Testis (tissue), 3 donors: Measurements from ENCODE around the gene NTMT1. TPM values are rescaled to one million over a fixed set of nuclear protein-coding genes. Genes with fewer than 3 reads are reported as not detected.
"Not testable (repeated sequence)": the region's sequence is repeated elsewhere in the genome, so short reads cannot be mapped to it uniquely, and the experiment has no call there.

Experiments
- DNase-seq: peaks from one replicate; pipeline ENCODE4 v3.0.0-alpha.2; 2019
- H3K27ac ChIP-seq, 2 donors: fragments of 200-600 bp; sonication (generic); one replicate each; pipeline ENCODE4 v1.5.1; 2019
- H3K27me3 ChIP-seq: fragments of 200-600 bp; sonication (generic); one replicate; pipeline ENCODE4 v1.5.1; 2019
- H3K36me3 ChIP-seq: fragments of 200-600 bp; sonication (generic); one replicate; pipeline ENCODE4 v1.5.1; 2017; ENCODE audit warnings: low read depth; ENCODE audit errors: missing control alignments
- H3K4me1 ChIP-seq: fragments of 200-600 bp; sonication (generic); one replicate; pipeline ENCODE4 v1.5.1; 2019
- H3K4me3 ChIP-seq, 2 donors: fragments of 200-600 bp; sonication (generic); one replicate each; pipeline ENCODE4 v1.5.1; 2017 to 2019
- H3K9me3 ChIP-seq: fragments of 200-600 bp; sonication (generic); one replicate; pipeline ENCODE4 v1.5.1; 2017
- POLR2A ChIP-seq: fragments of 450-650 bp; IDR thresholded peaks from one replicate; pipeline ENCODE4 v1.6.1; 2017; ENCODE audit warnings: antibody characterized with exemption, mild to moderate bottlenecking, moderate library complexity
- WGBS, 2 donors: methylation state at CpG; one replicate each; pipeline ENCODE4 v1.1.5; 2018; 5-methylcytosine and 5-hydroxymethylcytosine counted together
- intact Hi-C: fragments of 100-400 bp; cut with DNase I; formaldehyde crosslinking; loops from one replicate; pipeline ENCODE4 v1.15.1; 2023; ENCODE audit warnings: low total_unique reads
- polyA plus RNA-seq: library from polyadenylated mRNA; stranded (reverse); fragments of 350-450 nt; fragmentation: Illumina TruSeq; extraction: RNeasy Lipid Tissue Mini Kit (QIAGEN cat#74804); gene quantifications from one replicate; pipeline ENCODE4 v1.2.3, GENCODE V29; 2014; ENCODE audit warnings: low read depth, low replicate concordance; ENCODE audit not compliant: insufficient read depth
- total RNA-seq, 2 donors: library from RNA; depleted of rRNA; stranded (reverse); fragments of >200 nt; gene quantifications; one replicate each; pipeline ENCODE4 v1.2.3, GENCODE V29; 2016
- TF ChIP-seq, protein P1 (sequence below), 3 experiments: fragments of 450-650 bp in 2 of 3; fragments of 200-600 bp in 1 of 3; sonication (generic) in 1 of 3; IDR thresholded peaks; one replicate each; pipeline ENCODE4 v1.5.1; 2016 to 2019; ENCODE audit warnings: antibody characterized with exemption in 3 of 3, mild to moderate bottlenecking in 2 of 3, moderate library complexity in 1 of 3

The NTMT1 gene
- total and polyA plus RNA-seq, 3 donors from 2014 or later, result 71.8 to 189 (median 82.6) TPM

DNA sequence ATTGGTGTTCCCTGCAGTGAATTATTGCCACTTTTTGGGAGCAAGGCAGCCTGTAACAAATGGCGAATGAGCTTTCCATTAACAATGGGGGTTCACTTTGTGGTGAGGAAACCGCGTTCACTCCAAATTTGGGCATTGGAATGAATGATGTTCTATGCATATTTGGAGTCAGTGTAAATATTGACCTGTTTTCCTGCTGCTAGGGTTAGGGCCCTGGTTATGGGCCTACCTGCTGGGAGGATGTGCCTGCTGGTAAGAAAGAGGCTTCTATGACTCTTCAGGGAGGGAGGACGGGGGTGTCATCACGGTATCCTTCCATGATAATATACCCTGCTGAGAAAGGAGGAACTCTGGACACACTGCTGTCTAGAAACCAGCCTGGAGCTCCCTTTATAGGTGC lies 34.0 kb upstream of the NTMT1 start:
- 83 to 92% methylated on average over 5 of the region's 5 CpGs for WGBS, 2 donors
- no peak for DNase-seq
- intact Hi-C loops, result no loop called here
- Histone ChIP-seq H3K4me1 (peaks cover 13% of the 10 kb centered on the region), H3K9me3 (no peaks in the 10 kb centered on the region), H3K27me3 (no peaks in the 10 kb centered on the region), H3K36me3 (no peaks in the 10 kb centered on the region), H3K4me3 (no peak overlapping the region), H3K27ac (no peak overlapping the region)
- TF ChIP-seq POLR2A, result no peak
- TF ChIP-seq, protein P1, sequence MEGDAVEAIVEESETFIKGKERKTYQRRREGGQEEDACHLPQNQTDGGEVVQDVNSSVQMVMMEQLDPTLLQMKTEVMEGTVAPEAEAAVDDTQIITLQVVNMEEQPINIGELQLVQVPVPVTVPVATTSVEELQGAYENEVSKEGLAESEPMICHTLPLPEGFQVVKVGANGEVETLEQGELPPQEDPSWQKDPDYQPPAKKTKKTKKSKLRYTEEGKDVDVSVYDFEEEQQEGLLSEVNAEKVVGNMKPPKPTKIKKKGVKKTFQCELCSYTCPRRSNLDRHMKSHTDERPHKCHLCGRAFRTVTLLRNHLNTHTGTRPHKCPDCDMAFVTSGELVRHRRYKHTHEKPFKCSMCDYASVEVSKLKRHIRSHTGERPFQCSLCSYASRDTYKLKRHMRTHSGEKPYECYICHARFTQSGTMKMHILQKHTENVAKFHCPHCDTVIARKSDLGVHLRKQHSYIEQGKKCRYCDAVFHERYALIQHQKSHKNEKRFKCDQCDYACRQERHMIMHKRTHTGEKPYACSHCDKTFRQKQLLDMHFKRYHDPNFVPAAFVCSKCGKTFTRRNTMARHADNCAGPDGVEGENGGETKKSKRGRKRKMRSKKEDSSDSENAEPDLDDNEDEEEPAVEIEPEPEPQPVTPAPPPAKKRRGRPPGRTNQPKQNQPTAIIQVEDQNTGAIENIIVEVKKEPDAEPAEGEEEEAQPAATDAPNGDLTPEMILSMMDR (IDR thresholded peaks at IDR 0.05), result no peak

DNA sequence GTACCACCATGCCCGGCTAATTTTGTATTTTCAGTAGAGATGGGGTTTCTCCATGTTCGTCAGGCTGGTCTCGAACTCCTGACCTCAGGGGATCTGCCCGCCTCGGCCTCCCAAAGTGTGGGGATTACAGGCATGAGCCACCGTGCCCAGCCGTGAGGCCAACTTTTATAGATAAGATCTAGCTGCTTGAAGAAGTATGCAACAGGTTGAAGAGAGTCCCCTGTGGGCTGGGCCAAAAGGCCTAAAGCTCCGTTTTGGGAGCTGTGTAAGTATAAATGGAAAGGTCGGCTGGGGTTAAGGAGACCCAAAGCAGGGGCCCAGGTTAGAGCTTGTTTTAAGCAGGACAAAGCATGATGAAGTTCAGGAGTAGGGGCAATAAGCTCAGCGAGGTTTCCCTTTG lies 33.2 kb upstream of the NTMT1 start:
- H3K27me3 ChIP-seq, H3K4me3 ChIP-seq, H3K9me3 ChIP-seq, H3K36me3 ChIP-seq, intact Hi-C loops, H3K27ac ChIP-seq, DNase-seq: not testable (repeated sequence)
- WGBS, 2 donors, result 85 to 89% methylated on average over 10 of the region's 10 CpGs
- peaks cover 21% of the 10 kb centered on the region for H3K4me1 ChIP-seq

DNA sequence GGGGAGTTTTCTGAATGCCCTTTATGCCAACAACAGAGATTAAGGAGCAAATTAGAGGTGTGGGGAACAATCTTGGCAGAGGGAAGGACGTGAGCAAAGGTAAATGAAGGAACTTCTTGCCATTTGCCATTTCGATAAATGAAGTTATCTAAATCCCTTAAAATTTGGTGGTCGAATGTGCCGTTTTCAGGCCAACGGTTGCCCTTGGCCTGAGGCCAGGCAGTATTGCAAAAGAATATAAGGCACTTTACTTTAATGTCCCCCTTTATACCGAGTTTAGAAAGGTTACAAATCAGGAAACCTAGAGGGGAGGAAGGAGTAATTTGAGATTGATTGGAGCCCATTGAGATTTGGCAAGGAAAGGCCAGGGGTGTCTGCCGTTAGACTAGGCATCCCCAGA lies 31.3 kb upstream of the NTMT1 start:
- TF ChIP-seq, protein P1 (IDR thresholded peaks at IDR 0.05), result no peak
- no peak for TF ChIP-seq POLR2A
- Histone ChIP-seq H3K27ac (no peak overlapping the region), H3K36me3 (no peaks in the 10 kb centered on the region), H3K4me1 (peaks cover 21% of the 10 kb centered on the region), H3K4me3 (no peak overlapping the region), H3K27me3 (no peaks in the 10 kb centered on the region), H3K9me3 (no peaks in the 10 kb centered on the region)
- intact Hi-C loops, result no loop called here
- 71 to 72% methylated on average over 7 of the region's 7 CpGs for WGBS, 2 donors
- no peak for DNase-seq

DNA sequence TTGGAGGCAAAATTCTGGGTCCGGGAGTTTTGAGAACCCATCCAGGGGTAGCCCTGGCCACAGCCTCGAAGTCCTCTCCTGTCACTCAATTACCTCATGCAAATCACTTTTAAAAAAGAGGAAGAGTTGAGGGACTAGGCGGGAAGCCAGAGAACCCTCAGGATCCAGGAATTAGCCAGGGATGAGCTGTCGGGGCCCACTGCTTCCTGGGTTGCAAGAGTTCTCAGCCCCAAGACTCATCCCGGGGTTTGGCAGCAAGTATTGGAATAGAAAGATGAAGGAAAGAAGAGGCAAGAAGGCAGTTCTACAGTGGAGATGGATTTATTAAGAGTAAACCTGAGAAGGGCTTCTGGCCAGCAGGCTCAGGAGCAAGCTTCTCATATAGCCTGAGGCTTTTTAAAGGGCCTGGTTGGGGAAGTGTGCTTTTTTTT lies 30.6 kb upstream of the NTMT1 start:
- no peak for DNase-seq
- Histone ChIP-seq H3K36me3 (no peaks in the 10 kb centered on the region), H3K27me3 (no peaks in the 10 kb centered on the region), H3K4me1 (peaks cover 21% of the 10 kb centered on the region), H3K9me3 (no peaks in the 10 kb centered on the region), H3K27ac (no peak overlapping the region), H3K4me3 (no peak overlapping the region)
- intact Hi-C loops, result no loop called here
- 67 to 80% methylated on average over 5 of the region's 5 CpGs for WGBS, 2 donors
- TF ChIP-seq, protein P1 (IDR thresholded peaks at IDR 0.05), result no peak
- no peak for TF ChIP-seq POLR2A

DNA sequence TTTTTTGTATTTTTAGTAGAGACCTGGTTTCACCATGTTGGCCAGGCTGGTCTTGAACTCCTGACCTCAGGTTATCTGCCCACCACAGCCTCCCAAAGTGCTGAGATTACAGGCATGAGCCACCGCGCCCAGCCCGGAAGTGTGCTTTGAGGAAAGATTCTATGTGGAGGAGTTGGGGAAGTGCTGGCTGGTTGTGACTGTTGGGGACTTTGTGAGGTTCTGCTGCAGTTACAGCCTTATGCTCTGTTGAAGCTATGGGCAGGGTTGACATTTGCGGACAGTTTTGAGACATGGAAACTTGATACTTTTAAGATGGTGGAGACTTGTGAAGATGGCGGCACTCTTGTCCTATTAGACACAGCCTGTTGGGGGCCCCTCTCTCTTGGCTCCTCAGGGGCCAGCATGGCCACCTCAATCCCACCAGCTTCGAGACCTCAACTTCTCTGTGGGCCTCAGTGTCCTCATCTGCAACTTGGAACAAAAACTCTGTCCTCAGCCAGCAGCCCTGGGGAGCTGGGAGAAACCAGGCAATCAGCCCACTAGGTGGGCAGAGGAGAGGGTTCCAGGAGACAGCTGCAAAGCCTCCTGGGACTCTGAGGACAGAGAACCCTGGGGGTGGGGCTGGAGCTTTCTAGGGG lies 29.9 kb upstream of the NTMT1 start:
- Histone ChIP-seq H3K4me1 (peaks cover 21% of the 10 kb centered on the region), H3K4me3 (peak overlapping the region; percentile 46 to 63), H3K27me3 (no peaks in the 10 kb centered on the region), H3K9me3 (no peaks in the 10 kb centered on the region), H3K27ac (peak overlapping the region in 1 of 2 donors; percentile 83), H3K36me3 (no peaks in the 10 kb centered on the region)
- intact Hi-C loops, result no loop called here
- DNase-seq, result no peak
- TF ChIP-seq POLR2A, result no peak
- WGBS, 2 donors, result 58 to 60% methylated on average over 6 of the region's 6 CpGs
